ENCODE results near the gene MTRF1L.

The MTRF1L gene, protein sequence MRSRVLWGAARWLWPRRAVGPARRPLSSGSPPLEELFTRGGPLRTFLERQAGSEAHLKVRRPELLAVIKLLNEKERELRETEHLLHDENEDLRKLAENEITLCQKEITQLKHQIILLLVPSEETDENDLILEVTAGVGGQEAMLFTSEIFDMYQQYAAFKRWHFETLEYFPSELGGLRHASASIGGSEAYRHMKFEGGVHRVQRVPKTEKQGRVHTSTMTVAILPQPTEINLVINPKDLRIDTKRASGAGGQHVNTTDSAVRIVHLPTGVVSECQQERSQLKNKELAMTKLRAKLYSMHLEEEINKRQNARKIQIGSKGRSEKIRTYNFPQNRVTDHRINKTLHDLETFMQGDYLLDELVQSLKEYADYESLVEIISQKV

DNA sequence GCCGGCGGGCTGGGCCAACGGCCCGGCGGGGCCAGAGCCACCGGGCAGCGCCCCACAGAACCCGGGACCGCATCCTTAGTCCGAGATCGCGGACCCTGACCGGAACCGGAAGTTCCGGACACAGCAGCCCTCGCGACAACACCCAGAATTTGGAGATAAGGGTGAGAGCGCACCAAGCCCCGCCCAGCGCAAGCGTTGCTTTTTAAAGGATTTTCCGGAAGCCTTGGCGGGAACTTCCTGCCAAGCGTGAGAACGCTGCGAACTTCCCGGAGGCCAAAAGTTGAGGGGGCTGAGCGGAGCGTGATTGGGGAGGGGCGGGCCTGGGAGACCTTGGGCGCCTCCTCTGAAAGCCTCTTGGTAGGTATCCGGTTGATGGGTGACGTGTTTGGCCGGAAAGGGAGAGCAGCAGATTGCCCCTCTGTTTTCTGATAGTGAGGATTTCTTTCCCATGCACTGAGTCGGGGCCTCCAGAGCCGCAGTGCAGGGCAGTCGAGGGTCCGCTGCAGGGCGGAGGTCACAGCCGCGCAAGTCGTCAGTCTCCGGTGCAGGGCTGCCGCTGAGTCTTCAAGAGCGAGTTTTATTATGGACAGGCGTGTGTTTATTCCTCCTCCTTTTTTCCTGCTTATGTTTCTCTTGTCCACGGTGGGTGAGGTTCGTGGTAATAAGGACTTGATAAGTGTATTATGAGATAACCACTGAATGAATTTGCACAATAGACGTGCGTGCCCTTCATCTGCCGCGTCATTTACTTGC is at the start of gene MTRF1L:
TSS of gene MTRF1L (minus strand) at position 97 of the 753 bp plus-strand sequence. CDS start at position 73, 24 bp downstream.
- DNase-seq, result peak; percentile 81 to 82

DNA sequence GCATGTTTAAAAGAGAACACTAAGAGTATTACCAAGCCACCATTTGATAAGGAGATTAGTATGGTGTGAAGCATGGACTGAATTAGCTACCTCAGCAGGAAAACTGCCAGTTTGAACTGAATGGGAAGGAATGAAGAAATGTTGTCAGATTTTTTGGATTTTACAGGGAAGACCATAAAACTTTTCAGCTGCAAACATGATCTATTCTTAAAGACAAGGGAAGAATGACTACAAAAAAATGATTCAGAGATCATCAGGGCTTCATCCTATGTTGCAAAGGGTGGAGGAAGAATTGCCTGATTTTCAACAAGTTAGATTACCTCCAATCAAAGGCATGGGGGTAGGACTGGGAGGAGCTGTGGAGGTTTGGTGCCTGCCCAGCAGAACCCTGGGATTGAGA is 49.3 kb upstream of the MTRF1L start:
- DNase-seq, result no peak

DNA sequence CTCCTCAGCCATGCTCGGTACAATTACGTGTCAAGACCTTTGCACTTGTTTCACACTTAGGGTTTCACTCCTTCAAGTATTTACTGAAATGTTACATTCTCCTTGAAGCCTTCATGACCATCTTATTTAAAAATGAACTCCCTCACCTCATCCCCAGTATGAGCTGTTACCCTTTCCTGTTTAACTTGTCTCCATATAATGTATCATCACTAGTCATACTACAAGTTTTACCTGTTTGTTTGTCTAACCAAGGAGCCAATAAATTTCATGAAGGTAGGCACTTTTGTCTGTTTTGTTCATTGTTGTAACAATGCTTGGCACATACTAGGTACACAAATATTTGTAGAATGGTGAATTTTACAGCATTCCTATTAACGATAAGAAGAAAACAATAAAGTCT is 46.1 kb upstream of the MTRF1L start:
- DNase-seq, result no peak

DNA sequence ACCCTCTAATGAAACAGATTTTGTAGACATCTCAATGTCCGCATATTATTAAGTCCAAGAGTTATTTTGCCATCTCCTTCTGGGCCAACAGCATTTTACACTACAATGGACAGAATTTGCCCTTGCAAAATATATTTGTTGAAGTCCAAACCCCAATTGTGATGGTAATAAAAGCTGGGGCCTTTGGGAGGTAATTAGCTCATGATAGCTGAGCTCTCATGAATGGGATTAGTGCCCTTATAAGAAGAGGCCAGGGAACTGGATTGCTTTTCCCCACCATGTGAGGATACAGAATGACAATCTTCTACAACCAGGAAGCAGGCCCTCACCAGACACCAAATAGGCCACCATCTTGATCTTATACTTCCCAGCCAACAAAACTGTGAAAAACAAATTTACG is 44.9 kb upstream of the MTRF1L start:
- no peak for DNase-seq

DNA sequence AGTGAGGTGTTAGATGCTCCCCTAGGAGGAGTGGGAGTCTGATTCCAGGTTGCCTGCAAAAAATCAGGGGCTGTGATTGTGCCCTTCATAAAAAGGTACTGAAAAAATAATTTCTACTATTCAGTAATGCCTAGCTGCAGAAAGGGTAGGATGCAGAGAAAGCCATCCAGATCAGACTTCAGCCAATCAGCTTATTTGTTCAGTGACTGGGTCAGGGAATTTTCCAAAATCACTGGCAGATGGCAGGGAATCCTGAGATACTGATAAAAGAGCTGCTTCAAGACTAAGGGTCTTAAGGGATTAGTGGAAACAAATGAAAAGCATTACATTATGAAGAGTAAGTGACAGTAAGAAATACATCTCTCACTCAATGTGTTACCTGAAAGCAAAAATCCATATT is 42.8 kb upstream of the MTRF1L start:
- no peak for DNase-seq

DNA sequence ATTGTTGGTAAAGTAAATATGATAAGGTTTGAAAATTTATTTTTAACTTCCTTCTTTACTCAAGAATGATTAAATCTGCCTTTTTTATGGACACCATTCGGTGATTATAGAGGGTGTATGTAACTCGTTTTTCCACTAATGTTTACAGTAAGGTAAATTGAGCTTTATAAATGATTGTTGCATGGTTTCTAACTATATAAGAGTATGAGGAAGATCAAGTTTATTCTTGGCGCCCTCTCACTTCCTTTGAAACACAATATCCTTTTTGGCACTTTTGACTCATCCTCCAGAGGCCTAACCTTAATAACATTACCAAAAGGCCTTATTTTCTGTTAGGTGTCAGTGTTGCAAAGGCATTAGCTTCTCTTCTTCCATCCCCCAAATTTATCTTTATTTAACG is 41.8 kb upstream of the MTRF1L start:
- DNase-seq, result no peak

DNA sequence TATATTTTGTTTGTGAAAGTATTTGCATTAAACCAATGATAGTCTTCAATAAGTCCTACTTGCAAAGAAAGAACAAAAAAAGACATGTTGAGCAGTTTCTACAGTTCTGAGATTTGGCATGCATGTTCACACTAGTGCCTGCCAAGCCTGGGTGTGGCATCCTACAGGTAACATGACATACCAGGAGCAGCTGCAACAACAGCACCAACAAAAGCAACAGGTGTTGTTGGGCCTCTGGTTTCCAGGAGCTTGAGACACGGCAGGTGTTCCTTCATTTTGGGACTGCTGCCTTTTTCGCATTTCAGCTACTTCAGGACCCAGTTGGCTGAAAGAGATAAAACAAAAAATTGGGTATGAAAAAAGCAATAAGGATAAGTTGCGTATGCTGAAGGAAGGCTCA is 41.2 kb upstream of the MTRF1L start:
- no peak for DNase-seq

DNA sequence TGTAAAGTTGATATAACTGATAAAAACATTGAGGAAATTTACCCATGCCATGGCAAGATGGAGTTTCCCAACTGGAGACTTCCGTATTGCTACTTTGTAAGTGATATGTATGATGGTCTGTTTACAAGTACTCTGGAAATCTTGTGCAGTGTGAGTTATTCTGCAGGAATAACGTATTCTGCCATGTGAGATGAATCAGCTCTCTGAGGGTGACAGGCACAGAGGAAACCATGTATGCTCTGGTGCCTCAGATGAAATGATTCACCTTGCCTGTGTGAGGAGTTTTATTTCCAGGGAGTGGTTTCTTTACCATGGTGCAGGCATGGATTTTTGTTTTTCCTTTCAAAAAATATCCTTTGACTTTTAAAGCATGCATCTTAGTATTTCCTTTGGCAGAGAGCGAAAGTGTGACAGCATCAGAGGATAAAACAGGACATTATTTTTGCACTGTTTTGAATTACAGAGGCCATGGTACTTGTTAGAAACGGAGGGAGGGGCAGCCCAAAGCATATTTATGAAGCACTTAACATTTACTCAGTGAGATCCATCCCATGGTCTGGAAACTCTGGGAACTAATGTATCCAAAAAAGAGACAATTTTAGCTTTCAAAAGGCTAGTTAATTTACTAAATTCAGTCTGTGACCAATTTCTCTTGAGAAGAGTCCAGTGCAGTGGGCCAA is 36.0 kb upstream of the MTRF1L start:
- DNase-seq, result no peak

DNA sequence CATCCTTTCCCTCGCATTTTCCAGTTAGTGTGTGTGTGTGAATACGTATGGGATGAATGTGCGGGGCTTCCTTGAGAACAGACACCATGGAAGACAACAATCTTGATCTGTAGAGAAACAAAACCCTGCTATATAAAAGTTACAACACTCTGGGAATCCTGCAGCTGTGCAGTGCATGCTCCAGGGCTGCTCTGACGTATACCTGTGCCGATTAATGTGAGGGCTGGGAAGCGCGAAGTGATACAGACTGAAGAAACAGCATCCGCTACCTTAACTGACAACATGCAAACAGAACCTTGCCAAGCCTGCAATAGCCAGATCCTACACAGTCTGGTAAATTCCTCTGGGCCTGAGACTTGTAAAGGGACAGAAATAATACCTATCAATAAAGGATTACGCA is 31.6 kb upstream of the MTRF1L start:
- DNase-seq, result no peak

DNA sequence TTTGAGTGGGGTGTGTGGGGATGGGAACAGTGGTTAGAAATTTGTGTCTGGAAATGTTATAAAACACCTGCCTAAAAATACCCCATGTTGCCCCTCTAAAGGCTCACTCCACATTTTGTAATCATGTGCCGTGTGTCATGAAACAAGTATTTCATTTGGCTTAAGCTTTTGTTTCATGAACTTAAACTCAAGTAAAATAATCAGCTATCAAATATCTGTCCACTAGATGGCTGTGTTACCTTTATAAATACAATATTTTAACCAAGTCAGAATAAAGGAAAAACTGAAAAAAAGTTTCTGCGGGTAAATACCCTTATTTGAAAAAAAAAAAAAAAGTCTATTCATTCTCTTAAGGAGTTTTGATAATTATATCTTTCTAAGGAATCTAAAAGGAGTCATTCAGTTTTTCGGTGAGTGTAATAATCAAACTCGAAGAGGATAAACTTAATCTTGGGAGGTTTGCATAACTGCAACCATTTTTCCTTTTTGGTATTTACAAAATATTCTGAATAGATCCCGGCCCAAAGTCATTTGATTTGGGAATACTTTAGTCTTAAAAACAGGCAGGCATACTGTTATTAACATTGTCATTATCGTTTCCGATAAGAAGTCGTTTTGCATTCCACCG is 29.9 kb upstream of the MTRF1L start:
- DNase-seq, result no peak

DNA sequence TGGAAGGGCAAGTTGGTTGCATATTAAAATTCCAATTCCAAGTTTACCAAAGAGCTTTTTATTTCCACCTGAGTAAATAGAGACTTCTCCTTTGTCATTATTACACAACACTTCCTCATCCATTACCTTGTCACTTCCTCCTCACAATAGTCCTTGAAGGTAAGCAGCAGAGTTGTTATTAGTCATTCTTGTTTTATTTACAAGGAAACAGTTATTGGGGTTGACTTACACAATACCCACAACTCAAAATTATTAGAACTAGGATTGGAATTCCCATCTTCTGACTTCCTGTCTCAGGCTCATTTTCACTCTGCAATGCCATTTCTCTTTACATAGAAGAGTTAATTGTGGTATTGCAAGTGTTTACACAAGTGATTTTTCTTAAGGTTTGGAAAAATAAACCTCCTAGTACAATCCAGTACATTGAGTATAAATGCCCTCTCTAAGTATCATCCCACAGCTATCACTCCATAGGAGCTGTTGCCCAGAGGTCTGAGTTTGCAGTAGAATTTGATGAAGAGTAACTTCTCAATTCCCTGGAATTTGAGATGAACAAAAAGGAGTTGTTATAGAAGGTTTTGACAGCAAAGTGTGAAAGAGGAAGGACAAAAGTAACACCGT is 28.9 kb upstream of the MTRF1L start:
- no peak for DNase-seq

DNA sequence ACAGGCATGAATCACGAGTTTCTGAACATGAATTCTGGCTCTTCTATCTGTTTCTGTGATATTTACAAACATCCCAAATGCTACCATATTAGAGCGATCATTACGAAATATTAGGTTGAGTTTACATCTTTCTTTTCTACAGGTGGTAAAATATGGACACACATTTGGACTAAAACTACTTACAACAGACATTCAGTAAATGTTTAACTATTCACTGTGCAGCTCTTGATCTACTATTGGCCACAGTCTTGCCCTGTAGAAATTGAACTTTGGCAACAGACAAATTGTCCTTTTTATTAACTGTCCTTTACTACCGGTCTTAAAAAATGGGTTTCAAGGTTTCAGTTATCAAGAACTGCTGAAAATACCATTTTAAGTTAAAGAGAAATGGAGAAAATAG is 26.5 kb upstream of the MTRF1L start:
- DNase-seq, result no peak

DNA sequence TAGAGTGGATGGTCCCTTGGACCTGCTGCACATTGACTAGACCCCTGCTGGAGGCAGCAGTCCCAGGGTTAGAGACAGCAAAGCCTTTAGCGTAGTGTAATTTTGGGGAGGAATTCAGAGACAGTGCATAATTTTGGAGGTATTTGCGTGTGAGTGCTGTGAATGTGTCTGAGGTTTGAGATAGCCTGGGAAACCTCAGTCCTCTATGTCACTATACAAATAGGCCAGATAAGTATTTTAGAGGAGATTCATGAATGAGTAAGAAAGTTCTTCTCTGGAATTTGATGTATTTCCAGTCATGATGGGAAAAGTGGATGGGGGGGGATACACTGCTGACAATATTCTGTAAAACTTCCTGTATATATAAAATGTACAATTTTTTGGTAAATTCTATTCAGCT is 25.8 kb upstream of the MTRF1L start:
- DNase-seq, result no peak

DNA sequence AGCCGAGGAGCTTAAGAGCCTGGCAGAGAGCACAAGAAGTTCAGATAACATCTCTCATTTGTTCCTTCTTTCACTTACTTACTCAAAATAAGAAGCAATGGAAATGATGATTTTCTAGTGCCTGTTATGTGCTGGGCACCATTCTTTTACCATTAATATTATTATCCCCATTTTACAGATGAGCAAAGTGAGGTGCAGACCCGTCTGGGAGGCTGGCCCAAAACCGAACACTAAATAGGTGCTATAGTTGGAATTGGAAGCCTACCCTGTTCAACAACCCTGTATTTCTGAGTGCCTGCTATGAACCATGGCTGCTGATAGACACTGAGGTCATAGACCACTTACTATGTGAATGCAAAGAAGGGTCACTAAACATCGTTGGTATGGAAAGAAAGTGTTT is 25.0 kb upstream of the MTRF1L start:
- DNase-seq, result no peak

DNA sequence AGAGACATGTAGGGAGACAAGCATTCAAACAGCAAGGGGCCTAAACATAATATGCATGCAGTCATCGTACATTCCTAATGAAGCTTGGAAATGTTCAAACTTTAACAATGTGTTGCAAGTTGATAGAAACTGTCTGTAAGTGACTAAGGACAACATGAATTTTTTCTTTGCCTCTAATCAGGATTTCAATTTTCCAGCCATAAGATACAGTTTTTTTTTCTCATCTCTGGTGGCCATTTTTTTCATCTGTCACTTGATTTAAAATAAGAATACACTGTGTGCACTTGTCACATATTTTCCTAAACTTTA is 22.2 kb upstream of the MTRF1L start:
- DNase-seq, result no peak

DNA sequence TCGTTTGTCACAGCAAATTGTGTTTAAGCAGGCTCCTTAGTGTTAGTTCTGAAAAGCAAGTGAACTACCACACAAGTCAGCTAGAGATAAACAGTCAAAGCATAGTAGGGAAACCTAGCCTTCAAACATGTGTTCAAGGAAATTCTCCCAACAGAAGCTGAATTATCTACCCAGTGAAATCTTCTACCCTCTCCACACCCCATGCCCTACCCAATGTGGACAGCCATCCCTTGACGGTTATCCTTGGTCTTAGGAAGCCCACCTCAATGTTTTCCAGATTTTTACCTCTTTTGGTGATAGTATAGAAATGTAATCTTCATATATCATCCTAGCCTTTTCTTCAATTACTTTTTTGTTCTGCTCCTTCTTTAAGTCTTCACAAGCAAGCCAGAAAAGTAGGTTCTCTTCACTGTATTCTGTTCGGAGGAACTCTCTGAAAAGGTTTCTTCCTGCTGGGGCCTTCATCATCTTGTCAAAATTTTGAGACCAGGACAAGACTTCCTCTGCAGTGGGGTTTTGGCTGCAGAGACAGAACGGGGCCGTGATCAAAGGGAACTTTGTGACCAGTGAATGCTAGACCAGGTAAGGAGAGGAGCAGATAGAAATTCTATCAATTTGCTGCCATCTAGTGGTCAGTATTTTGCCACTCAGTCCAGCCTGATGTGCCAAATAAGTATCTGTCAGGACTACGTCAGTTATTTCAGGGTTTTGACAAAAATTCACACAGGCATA is 21.6 kb upstream of the MTRF1L start:
- DNase-seq, result peak; percentile 11 to 46

DNA sequence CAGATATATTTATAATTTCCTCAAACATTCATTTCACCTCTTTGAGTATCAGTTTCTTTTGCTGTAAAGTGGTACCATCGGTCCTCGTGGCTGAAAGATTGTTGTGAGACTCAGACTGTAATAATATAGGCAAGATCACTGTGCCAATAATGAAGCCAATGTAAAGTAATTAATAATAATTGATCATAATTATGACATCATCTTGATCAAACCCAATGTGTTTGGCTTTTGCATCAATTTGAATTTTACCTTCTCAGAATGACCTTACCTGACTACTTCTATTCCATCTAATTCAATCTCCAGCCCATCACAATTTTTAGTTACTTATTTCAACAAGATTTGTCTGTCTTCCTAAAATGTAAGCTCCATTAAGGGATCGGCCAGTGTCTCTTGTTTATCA is 15.8 kb upstream of the MTRF1L start:
- DNase-seq, result no peak

DNA sequence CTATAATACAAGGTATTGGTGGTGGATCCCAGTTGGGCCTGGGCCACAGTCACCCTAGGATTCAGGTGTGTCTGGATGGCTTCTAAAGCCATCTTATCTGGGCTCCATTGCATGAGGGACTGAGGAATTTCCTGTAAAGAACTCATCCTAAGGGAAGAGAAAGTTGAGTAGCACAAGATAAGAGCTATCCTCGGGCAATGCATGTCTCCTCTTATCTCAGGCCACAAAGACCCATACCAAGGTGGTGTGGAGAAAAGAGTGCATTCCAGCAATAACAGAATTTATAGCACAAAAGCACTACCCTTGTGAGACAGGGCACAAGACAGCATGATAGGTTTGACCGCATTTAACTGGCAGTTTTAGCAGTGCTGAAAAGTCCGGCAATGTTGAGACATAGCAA is 14.3 kb upstream of the MTRF1L start:
- no peak for DNase-seq

DNA sequence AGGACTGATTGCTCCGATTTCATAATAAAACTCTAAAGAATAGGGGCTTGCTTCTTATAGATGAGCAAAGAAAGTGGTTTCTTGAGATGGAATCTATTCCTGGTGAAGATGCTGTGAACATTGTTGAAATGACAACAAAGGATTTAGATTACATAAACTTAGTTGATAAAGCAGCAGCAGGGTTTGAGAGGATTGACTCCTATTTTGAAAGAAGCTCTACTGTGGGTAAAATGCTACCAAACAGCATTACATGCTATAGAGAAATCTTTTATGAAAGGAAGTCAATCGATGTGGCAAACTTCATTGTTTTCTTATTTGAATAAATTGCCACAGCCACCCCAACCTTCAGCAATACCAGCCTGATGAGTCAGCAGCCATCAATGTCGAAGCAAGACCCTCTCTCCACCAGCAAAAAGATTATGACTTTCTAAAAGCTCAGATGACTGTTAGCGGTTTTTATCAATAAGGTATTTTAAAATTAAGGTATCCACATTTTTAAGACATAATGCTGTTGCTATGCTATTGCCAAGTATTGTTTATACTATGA is 12.7 kb upstream of the MTRF1L start:
- DNase-seq, result no peak

DNA sequence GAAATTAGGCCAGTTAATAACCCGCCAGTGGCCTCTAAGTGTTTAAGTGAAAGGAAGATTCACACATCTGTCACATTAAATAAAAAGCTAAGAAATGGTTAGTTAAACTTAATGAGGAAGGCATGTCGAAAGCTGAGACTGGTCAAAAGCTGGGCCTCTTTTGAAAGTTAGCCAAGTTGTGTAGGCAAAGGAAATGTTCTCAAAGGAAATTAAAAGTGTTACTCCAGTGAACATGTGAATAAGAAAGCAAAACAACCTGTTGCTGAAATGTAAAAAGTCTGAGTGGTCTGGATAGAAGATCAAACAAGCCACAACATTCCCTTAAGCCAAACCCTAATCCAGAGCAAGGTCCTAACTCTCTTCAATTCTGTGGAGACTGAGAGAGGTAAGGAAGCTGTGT is 10.9 kb upstream of the MTRF1L start:
- DNase-seq, result no peak

DNA sequence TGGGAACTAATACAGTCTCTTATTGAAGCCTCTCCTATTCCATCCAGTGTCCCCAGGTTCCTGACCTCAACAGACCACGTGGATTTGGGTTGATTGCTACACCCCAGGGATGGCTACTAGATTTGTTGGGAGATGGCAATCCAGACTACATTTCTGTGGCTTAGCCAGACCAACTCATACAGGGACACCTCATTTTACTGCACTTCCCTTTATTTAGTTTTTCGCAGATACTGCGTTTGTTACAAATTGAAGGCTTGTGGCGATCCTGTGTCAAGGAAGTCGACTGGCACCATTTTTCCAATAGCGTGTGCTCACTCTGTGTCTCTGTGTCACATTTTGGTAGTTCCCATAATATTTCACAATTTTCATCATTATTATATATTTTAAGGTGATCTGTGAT is 10.3 kb upstream of the MTRF1L start:
- DNase-seq, result no peak

DNA sequence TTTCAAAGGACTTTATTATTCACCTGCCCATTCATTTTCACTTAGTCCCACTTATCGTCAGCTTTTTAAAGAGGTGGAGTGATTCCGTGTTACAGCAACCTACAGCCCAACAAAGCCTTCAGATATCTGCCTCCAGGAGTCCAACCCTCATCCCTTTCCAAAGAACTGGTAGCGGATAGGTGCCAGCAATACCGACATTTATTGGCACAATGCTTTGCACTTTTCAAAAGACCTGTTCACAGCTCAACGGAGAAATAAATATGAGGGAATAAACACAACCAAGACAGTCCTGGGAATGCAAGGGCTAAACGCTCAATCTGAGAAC is 819 bp upstream of the MTRF1L start:
- no peak for DNase-seq

All from activated CD4-positive, alpha-beta T cell treated with anti-CD3 and anti-CD28 coated beads for 4 hours (primary cell).